ENCODE data around the gene BUB1B.

Gene BUB1B

DNA sequence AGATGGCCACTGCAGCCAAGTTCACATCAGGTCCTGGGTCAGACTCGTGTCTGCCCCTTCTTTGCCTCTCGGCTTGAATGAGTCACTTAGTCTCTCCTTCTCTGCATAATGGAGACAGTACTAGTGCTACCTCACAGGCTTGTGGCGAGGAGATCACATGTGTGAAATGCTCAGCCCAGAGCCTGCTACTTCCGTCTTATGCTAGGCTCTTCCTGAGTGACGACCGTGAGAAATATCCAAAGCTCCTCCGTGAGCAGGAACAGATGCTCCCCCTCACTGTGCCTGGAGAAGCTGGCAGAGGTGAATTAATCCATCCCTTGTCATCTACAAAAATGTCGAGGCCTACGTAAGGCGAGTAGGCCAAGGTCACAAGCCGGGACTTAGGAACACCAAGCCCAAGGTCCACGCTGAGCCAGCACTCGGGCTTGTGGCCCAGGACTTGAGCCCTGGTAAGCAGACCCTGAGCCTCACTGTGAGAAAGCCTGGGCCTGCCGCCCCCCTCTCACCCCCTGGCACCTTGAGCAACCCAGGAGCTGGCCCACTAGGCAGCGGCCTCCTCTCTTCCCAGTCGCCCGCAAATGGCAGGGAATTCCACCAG, 95.9 kb downstream of the BUB1B start:
- DNase-seq: no peak

DNA sequence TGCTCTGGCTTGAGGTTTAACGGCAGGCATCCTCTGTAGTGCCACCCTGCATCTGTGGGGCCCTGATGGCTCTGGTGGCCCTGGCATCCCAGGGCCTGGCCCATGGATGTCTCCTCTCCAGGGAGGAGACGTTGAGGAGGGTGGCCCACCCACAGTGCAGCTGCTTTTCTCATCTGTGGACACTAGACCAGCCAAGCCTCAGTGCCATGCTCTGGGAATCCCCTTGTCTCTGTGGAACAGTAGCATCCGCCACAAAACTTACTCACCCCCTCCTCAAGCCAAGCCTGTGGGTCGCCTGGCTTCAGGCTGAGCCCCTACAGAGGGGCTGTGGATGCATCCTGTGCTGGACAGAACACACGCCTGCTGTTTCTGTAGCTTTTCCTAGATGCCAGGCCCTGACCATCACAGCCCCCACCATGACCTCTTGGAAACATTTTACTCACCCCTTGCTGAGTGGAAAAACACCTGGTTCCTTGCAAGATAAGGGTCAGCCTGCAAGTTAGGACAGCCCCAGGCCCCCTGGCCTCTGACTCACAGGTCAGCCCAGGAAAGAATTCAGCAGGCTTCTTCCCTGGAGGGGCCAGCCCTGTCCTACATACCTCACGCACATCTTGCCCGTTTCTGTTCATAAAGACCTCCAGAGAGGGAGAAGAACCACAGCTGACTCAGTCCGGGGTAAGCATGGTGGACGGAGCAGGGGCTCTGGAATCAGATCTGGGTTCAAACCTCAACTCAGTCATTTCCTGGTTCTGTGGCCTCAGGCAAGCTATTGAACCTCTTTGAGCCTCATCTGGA, 97.0 kb downstream of the BUB1B start:
- no peak for DNase-seq

DNA sequence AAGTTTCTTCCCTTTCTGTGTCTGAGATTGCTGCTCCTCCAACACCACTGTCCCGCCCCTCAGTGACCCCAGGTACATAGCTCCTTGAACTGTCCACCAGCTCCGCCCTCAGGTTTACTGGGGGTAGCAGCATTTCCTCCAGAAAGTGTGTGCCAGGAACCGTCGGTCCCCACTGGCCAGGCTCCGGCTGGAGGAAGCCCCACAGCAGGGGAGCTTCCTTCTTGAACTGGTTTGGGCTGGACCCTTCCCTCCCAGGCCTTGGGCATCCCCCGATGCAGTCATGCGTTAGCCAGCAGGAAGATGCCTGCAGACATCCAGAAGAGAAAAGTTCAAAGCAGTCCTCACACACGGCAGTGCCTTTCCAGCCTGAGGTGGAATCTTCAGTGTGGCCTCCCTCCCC, 97.7 kb downstream of the BUB1B start:
- no peak for DNase-seq

DNA sequence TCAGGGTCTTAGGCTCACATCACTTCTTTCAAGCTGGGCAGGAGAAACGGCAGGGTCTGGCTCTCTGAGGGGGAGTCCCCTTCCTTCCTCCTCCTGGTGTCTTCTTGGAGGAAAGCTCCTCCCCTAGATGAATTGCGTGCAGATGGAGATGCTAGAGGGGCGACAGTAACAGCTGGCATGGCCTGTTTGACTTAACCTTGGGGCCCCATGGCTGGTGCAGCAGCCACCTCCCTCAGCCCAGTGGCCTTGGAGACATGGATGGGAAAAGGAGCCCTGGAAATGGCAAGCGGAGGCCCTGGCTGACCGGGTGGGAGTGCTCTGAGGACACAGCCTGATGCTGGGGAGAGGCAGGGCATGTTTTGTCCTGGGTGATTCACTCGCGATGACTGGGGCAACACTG, 98.2 kb downstream of the BUB1B start:
- no peak for DNase-seq

DNA sequence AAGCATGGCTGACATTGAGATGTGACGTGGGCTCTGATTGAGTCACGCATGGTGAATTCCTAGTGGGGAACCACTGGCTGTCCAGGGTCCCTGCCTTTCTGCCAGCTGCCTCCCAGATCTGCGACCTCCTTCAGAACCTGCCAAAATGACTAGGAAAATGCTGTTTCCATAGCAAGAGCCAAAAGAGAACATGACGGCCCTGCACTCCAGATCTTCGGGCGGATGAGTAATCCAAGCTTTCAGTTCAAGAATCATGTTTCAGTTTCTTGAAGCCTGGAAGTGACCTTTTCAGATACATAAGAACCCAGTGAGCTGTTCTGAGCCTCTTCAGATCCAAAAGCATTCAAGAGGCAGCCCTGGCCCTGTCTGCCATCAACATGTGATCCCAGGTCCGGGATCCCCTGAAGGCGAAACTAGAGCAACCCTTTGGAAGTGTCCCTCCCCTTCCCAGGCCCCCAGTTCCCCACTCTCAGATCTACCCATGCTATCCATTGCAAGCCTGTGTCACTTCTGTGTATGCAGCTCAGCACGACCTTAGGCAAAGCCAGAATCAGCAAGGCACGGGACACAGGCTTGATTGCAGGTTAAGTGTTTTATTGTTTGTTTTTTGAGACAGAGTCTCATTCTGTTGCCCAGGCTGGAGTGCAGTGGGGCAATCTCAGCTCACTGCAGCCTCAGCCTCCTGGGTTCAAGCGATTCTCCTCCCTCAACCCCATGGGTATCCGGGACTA, 102.3 kb downstream of the BUB1B start:
- DNase-seq: no peak

DNA sequence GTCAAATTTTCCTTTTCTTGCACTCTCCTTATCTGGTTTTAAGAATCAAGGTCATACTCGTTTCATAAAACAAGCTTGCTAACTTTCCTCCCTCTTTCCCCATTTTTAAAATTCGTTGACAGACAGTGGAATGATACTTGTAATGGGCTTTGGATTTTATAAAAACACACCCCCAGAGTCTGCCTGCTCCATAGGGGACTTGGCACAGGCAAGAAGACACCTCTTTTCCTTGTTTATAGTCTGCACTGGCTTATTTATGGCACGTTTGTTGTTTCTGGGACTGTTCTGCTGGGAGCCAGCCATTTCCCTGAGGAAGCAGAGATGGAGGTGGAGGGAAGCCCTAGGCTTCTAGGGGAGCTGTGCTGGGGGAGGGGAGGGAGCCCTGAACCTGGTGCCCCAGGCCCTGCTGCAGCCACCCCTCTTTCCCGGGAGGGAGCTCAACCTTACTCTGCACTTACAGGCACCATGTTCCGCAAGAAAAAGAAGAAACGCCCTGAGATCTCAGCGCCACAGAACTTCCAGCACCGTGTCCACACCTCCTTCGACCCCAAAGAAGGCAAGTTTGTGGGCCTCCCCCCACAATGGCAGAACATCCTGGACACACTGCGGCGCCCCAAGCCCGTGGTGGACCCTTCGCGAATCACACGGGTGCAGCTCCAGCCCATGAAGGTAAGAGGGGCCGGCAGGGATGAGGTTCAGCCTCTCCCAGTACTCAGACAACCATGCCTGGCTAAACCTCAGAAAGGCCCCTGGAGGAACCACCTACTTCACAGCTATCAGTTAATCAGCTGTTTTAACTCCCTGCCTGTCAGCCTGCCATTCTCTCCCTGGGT, 103.7 kb downstream of the BUB1B start:
- no peak for DNase-seq

DNA sequence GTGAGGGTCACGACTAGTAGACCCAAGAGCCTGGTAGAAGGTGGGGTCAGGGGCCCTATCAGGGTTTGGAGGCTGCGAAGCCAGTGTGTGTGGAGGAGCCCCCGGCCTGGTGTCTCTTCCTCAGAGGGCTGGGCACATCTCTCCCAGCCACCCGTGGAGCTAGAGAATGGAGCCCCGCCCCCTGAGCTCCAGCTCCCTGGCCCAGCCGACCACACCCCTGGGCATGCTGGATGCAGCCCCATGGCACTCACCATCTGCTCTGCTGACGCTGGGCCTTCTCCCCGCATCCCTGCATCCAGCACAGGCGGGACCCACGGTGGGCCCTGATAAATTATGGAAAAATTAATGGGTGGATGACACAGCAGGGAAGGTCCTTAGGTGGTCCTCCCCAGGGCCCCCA, 104.5 kb downstream of the BUB1B start:
- DNase-seq: no peak

DNA sequence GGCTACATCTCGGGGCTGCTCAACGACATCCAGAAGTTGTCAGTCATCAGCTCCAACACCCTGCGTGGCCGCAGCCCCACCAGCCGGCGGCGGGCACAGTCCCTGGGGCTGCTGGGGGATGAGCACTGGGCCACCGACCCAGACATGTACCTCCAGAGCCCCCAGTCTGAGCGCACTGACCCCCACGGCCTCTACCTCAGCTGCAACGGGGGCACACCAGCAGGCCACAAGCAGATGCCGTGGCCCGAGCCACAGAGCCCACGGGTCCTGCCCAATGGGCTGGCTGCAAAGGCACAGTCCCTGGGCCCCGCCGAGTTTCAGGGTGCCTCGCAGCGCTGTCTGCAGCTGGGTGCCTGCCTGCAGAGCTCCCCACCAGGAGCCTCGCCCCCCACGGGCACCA, 105.0 kb downstream of the BUB1B start:
- no peak for DNase-seq

DNA sequence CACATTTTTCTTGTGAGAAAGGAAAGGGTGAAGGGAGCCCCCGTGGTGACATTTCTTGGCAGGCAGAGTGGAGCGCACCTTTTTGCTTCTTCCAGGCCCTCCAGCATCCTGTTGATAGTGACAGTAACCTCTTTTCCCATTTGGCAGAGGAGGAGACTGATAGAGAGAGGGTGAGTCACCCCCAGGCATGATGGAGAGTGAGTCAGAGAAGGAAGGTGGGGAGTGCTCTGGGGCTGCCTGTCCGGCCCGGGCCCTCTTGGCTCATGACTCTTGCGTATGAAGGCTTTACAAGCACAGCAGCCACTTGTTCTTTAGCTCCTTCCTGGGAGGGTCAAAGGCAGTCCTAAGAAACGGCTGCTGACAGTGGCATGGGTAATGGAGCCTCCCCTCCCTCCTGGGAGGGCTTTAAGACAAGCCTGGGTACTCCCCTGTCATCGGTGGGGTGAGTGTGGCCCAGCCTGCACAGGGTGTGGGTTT, 106.0 kb downstream of the BUB1B start:
- DNase-seq: peak; percentile 55

DNA sequence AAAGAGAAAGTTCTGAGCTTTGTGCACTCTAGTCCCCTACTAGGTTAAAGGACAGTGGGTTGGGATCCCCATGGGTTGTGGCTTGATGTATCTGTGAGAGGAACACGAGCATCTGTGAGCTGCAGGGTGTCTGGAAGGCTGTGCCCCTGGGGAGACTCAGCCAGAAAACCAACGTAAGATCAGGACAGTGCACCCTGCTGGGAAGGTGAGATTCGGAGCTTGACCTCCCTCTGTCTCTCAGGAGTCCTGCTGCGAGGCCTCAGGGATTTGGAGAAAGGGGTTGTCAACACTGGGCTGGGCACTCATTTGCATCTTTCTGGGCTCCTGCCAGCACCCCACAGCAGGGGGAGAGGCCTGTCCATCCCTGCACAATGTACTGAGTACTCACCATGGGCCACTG, 106.8 kb downstream of the BUB1B start:
- DNase-seq: no peak

DNA sequence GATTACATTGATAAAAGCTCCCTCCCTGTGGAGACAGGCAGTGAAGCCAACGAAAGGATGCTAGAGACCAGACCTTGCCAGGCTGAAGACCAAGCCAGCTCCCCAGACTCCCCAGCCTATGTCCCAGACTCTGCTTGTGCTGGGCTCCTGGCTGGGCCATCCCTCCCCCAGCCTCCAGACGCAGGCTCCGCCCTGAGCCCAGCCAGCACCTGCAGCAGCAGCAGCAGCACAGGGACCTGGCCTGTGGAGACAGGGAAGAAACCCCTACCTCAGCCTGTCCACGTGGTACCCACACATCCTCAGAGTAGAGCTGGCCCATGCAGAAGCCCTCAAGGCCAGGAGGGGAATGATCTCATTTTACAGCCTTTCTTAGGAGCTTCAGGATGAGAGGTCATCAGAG, 108.7 kb downstream of the BUB1B start:
- no peak for DNase-seq

DNA sequence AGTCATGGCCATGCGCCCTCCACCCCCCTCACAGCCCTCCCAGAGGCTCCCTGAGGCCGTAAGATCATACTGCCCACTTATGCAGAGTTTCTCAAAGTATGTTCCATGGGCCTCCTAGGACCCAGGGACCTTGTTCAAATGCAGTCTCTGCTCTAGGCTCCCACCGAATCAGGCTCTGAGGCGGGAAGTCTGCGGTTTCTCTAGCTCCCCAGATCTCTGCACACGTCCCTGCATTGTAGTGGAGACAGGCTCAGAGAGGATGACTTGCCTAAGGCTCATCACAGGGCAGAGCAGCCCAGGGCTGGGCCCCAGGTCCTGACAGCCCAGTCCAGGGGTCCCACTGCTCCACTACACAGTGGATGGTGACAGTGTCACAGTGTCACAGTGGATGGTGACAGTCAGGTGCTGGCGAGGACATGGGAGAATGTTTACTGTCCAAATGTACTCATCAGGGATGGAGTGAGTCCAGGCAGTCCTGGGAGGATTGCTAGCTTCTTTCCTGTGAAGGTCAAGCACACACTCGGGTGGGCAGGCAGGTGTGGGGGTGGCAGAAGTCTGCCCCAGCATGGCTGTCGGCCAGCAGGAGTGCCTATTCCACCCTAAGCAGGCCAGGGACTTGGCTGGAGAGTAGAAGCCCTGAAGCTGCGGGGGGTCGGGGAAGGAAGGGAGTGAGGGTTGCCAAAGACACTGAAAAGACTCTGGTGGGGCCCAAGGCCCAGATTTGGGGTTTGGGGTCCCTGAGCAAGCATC, 109.6 kb downstream of the BUB1B start:
- no peak for DNase-seq
